GM21717 (cell line): ENCODE results near the gene CCDC17.

Source experiments
- ATAC-seq: cut with Tn5 transposase; IDR thresholded peaks from one replicate; pipeline ENCODE4 v1.9.1; 2021; ENCODE audit warnings: mild to moderate bottlenecking, moderate library complexity; ENCODE audit not compliant: unreplicated experiment

Gene CCDC17

GRCh38 chr1:45584351-45585109 lies 39.3 kb downstream of the CCDC17 start:
- ATAC-seq = peak; percentile 23

GRCh38 chr1:45583666-45584350 lies 40.0 kb downstream of the CCDC17 start, which contains the start of gene NASP:
NASP (plus strand) TSS chr1:45584041; CDS start chr1:45584147, 106 bp downstream.
- ATAC-seq = peak; percentile 57

DNA sequence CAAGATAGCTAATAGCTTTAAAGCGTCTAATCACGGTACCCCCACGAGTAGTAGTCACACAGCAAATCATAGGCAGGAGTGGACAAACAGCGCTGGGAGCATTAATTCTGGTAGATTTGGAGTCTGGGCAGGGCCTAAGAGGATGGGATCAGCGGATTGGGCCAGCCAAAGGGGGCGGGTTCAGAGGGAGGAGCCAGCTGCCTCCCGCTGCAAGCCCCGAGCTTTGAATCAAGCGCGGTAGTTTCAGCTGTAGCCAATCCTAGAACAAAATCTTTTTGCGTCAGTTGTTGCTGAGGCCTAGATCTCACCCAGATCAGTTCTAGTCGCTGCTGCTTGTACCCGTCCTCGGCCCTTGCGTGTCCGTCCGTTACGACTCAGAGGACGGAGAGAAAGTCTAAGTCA lies 40.6 kb downstream of the CCDC17 start:
- ATAC-seq = peak; percentile 77

GRCh38 chr1:45574105-45574626 lies 49.7 kb downstream of the CCDC17 start:
- ATAC-seq = no peak

- no peak for ATAC-seq
Observed at GRCh38 chr1:45573231-45573804, 50.5 kb downstream of the CCDC17 start.

DNA sequence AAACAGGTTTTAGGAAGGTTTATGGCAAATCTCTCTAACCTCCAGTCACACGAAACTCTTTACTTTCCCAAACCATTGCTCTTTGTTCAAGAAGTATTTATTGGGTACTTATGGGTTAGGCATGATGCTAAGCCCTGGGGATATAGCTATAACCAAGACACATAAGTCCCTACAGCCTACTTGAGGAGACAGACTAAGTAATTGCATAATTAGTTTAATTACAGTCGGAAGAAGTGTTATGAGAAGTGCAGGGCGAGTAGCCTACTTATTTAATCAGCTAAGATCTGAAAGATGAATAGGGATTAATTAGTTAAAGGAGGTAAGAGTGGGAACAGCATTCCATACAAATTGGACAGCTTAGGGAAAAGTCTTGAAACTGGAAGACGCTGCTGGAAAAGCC lies 53.2 kb downstream of the CCDC17 start:
- no peak for ATAC-seq
